Astrocyte of the cerebellum (primary cell): ENCODE data around the gene CSTF3.

Experiments
- DNase-seq: peaks from one replicate; pipeline ENCODE4 v3.0.0-alpha.2; 2011; ENCODE audit warnings: low read depth
- H3K4me3 ChIP-seq: 2 replicates; pipeline ENCODE4 v1.5.1; 2011; ENCODE audit warnings: mild to moderate bottlenecking, low read depth, low read length, moderate library complexity
- in situ Hi-C: cut with HindIII; loops from 2 replicates; pipeline ENCODE4 v1.10.0; 2017; ENCODE audit warnings: low sequenced_read_pairs
- TF ChIP-seq, protein P1 (sequence below): IDR thresholded peaks from 2 replicates; pipeline ENCODE4 v1.5.1; 2012; ENCODE audit warnings: low read length, low read depth, moderate library complexity, mild to moderate bottlenecking; ENCODE audit errors: missing control alignments

CSTF3 gene

DNA sequence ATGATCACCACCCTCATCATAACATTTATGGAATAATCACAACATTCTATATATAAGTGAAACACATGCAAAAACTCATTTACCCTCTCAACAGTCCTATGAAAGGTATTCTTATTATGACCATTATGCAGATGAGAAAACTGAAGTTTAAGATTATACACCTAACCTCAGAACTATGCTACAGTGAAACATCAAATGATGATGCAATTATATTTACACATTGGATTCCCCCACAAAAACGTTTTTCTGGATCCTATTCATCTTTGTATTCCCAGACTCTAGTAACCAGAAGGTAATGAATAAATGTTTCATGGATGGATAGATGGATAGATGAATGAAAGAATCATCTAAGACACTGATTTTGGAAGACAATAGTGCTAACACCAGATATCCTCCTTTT, 67.1 kb downstream of the CSTF3 start:
- TF ChIP-seq, protein P1, sequence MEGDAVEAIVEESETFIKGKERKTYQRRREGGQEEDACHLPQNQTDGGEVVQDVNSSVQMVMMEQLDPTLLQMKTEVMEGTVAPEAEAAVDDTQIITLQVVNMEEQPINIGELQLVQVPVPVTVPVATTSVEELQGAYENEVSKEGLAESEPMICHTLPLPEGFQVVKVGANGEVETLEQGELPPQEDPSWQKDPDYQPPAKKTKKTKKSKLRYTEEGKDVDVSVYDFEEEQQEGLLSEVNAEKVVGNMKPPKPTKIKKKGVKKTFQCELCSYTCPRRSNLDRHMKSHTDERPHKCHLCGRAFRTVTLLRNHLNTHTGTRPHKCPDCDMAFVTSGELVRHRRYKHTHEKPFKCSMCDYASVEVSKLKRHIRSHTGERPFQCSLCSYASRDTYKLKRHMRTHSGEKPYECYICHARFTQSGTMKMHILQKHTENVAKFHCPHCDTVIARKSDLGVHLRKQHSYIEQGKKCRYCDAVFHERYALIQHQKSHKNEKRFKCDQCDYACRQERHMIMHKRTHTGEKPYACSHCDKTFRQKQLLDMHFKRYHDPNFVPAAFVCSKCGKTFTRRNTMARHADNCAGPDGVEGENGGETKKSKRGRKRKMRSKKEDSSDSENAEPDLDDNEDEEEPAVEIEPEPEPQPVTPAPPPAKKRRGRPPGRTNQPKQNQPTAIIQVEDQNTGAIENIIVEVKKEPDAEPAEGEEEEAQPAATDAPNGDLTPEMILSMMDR = no peak
- in situ Hi-C loops = no loop called here
- H3K4me3 ChIP-seq = no peak overlapping the region
- DNase-seq = no peak

DNA sequence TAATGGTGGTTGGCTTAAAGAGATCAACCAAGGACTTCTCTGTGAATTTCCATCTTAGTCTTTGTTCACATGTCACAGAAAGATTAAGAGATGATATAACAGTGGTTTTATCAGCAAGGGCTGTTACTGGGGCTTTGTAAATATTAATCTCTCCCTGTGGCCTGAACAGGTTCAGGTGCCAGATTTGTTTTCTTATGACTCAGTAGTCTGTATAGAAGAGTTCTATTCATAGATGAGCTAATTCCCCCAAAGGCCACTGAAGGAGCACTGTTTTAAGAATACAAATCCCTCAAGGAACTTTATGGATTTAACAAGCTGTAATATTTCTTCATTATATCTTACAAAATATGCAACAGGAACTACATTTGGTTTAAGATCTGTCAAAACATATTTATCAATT, 71.5 kb downstream of the CSTF3 start:
- DNase-seq = peak; percentile 11
- no peak overlapping the region for H3K4me3 ChIP-seq
- TF ChIP-seq, protein P1 = peak; percentile 32
- in situ Hi-C loops = no loop called here

DNA sequence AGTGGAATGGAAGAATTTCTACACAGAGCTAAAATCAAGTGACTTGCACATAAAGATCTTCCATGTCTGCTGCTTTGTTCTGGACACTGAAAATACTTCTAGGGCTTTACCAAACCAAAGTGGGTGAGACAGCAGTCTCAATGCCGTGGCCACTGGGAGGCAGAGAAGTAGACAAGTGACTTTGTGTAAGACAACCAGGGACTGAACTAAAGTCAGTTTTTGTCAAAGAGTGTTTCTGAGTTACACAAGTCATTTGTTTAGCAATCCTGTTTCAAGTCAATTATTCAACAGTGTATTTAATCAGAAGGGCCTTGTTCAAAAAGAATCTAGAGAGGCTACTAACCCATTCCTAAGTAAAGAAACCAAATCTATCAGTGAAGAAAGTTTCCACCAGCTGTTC, 75.3 kb downstream of the CSTF3 start:
- TF ChIP-seq, protein P1 = no peak
- in situ Hi-C loops = no loop called here
- DNase-seq = no peak
- no peak overlapping the region for H3K4me3 ChIP-seq

DNA sequence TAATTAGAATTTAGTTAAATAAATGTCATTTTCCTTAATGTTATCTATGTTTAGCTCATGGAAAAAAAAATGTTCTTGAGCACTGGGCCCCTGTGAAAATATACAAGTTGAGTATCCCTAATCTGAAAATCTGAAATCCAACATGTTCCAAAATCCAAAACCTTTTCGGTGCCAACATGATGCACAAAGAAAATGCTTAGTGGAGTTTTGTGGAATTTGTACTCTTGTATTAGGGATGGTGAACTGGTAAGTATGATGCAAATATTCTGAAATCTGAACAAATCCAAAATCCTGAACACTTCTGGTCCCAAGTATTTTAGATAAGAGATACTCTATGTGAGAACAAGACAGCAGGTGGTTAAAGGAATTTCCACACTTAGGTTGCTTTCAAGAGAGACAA, 77.4 kb downstream of the CSTF3 start:
- TF ChIP-seq, protein P1 = no peak
- in situ Hi-C loops = no loop called here
- no peak overlapping the region for H3K4me3 ChIP-seq
- DNase-seq = no peak

DNA sequence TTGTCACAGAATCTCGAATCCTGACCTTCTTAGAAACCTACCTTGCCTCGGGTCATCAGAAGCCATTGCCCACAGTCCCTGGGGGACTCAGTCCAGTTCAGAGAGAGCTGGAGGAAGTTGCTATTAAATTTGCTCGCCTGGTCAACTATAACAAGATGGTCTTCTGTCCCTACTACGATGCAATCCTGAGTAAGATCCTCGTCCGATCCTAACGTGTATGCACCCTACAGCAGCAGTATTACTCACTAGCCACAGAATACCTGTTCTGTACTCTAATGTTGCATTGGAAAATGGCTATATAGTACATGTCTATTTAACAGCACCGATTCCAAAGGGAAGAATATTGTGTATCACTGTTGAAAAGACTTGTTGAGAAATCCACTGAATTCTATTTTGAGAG, 88.8 kb downstream of the CSTF3 start:
- H3K4me3 ChIP-seq = no peak overlapping the region
- no peak for DNase-seq
- TF ChIP-seq, protein P1 = no peak
- in situ Hi-C loops = no loop called here

DNA sequence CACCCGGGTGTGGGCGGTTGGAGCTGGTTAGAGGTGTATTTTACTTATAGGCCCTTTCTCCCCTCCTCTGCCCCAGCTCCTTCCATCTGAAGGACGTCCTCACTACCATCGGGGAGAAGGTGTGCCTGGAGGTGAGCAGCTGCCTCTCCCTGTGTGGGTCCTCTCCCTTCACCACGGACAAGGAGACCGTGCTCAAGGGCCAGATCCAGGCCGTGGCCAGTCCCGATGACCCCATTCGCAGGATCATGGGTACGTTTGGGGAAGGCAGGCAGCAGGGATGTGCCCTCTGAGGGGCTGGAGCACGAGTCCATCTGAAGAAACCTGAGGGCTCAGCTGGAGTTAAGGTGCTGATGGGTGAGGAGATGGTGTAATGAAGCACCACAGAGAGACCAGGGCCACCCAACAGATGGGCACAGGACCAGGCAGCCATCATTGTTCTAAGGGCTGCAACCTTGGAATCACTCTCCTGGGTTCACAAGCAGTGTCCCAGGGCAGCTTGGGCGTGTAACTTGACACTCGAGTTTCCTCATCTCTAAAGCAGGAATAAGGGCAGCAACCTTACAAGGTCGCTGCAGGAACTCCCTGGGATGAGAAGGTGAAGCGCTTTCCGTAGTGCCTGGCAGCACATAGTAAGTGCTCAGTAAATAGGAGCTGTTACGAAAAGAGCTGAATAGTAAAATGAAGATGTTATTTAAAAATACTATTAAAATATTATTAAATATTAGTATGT, 92.5 kb downstream of the CSTF3 start:
- TF ChIP-seq, protein P1 = no peak
- H3K4me3 ChIP-seq = no peak overlapping the region
- DNase-seq = no peak
- in situ Hi-C loops = loop anchor here (10.0 kb wide), 1 partner anchor 634 kb away; the partner anchor contains the start of gene WT1
